ENCODE data around the gene TPP1.
A peak's percentile ranks its signal among the peaks of the same experiment; 100 is the strongest.

Gene TPP1

DNA sequence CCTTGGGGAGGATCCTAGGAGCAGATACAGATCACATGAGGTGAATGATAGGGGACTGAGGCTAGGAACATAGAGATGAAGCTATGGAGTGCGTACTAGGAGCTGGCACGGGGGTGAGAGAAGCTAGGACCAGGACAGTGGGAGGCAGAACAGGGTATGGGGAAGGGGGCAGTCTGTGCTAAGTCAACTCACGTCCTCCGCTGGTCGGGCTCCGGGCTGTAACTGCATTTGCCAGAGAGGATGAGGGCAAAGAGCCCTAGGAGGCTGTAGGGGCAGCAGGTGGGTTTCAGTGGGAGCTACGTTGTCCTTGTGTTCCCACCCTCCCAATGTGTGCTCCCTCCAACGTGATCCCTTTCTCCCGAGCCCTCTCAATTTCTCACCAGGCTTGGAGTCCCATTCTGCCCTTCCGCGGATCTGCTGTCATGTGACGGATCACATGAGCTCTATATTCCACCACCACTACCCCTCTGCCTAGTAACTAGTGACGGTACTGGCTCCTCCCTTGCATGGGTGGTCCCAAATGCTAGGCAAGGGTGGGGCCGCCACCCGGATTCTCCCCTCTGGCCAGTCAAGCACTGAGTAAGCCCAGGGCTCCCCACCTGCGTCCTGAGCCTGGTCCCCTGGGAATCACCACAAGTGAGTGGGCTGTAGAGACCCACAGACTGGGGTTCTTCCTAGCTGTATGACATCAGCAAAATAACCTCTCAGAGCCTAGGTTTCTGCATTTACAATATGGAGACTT lies at the start of gene TPP1:
TPP1 (minus strand) TSS at position 419 of the 742 bp plus-strand sequence; CDS start at position 397, 22 bp downstream.
- DNase-seq (ENCODE audit: low spot score) = peak; percentile 94

DNA sequence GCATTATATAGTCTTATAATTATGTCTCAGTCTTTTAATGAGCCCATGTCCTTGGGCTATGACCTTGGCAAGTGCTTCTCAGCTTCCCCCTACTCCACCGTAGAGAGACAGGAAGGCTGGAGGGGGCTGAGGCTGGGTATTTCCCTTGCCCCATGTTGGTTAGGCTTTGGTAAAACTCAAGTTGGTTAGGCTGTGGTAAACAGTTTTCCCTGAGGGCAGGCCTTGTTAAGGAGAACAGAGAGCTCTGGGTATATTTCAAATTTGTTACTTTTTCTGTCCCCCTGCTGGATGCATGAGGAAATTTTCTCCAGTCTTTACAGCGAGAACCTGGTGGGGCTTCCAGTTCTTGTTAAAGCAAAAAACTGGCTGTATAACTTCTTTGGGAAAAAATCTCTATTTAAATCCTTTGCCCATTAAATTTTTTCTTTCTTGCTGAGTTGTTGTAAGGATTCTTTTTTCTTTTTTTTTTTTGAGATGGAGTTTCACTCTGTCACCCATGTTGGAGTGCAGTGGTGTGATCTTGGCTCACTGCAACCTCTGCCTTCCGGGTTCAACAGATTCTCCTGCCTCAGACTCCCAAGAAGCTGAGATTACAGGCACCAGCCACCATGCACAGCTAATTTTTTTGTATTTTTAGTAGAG lies 48.6 kb upstream of the TPP1 start:
- DNase-seq (ENCODE audit: low spot score) = peak; percentile 55

DNA sequence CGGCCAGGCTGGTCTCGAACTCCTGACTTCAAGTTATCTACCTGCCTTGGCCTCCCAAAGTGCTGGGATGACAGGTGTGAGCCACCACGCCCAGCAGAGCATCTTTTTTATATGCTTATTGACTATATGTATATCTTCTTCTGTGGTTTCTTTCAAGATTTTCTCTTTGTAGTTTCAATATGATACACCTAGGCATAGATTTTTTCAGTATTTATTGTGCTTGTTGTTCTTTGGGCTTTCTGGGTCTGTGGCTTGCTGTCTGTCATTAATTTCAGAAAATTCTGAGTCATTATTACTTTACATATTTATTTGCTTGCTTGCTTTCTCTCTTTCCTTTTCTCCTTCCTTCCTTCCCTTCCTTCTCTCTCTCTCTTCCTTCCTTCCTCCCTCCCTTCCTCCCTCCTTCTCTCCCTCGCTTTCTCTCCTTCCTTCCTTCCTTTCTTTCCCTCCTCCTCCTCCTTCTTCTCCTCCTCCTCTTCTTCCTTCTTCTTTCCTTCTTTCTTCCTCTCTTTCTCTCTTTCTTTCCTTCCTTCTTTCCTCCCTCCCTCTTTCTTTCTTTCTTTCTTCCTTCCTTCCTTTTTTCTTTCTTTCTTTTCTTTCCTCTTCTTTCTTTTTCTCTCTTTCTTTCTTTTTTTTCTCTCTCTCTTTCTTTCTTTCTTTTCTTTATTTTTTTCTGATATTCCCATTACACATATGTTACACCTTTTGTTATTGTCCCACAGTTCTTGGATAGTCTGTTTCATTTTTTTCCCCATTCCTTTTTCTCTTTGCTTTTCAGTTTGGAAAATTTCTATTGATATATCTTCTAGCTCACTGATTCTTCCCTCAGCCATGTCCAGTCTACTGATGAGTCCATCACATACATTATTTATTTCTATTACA lies 47.3 kb upstream of the TPP1 start:
- no peak for DNase-seq (ENCODE audit: low spot score)

DNA sequence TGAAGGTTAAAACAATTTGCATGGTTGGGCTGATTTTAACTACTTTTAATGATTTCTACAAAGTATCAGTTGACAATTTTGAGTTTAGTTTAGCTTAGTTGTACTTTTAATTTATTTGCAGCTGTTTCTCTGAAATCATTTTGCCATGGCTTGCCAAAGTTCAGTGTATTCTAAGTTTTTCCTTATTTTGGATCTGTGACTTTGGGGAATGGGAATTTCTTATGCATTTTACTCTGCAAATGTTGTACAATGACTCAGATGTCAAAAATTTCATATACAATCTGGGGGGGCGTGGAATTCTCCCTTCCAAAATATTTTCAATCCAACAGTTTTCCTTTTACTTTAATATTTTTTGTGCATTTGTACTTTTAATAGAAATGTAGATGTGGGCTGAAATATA lies 45.3 kb upstream of the TPP1 start:
- DNase-seq (ENCODE audit: low spot score) = no peak

DNA sequence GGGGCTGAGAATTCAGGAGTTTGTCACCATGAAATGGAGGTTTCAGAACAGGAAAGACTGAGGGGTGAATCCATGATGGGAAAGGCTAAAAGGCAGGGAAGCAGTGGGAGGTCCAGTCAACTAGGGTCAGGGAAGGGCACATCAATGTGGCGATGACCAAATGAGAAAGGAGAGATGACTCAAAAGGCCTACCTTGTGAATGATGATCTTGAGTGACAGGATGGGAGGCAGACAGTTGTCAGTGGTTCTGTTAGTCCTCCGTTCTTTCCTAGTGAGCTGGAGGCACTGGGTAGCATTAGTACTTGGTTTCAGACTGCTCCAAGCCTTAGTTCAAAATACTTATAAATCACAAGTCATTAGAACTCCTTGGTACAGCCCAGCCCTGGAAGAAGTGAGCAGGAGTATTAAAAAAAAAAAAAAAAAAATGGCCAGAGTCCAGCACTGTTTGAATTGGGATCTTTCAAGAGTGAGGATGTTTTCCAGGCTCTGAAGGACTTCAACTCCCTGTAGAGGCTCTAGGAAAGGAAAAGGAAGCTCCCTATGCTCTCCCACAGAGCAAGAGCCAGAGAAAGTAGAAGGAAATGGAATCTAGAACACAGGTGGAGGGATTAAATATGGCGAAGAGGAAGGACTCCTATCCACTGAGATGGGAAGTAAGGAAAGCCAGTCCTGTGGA lies 44.7 kb upstream of the TPP1 start:
- no peak for DNase-seq (ENCODE audit: low spot score)

DNA sequence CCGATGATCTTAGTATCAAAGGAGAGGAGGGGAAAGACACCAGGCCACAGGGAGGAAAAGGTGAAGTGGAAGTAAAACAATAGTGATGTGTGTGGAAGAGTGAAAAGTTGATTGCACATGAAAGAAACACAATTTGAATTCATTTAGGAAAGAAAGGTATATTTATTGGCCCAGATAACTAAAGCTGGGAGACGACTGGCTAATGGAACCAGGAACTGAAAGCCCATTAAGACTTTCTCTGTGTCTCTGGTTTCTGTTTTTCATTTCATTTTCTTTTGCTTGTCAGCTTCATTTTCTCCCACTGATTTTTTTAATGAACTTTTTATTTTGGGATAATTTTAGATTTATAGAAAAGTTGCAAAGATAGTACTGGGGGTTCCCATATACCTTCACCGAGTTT lies 41.5 kb upstream of the TPP1 start:
- DNase-seq (ENCODE audit: low spot score) = no peak

DNA sequence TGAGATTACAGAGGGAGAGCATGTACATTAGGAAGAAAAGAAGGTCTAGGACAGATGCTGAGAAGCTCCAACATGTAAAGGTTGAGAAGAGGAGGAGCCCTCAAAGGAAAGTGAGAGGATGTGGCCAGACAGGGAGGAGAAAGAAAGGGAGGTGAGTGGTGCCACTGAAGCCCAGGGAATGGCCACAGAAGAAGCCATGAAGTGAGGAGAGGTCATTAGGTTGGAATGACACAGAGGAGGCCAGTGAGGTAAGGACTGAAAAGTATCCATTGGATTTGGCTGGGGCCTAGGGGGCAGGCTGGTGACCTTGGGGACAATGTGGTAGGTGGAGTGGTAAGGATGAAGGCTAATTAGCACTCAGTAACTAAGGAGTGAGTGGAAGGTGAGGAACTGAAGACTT lies 39.4 kb upstream of the TPP1 start:
- no peak for DNase-seq (ENCODE audit: low spot score)

DNA sequence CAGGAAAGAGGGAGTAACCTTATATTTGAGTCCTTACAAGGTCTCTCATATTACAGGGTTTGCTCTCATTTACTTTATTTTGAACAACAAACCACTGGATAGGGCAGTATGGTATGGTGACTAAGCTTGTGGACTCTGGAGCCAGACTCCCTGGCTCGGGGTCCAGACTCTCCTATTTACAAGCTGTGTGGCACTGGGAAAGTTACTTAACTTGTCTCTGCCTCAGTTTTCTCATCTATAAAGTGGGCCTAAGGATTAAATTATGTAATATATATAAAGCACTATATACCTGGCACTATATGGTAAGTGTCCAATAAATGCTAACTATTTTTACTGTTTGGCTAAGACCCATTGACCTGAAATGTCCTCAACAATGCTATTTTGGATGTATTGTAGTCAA lies 38.1 kb upstream of the TPP1 start:
- DNase-seq (ENCODE audit: low spot score) = no peak

DNA sequence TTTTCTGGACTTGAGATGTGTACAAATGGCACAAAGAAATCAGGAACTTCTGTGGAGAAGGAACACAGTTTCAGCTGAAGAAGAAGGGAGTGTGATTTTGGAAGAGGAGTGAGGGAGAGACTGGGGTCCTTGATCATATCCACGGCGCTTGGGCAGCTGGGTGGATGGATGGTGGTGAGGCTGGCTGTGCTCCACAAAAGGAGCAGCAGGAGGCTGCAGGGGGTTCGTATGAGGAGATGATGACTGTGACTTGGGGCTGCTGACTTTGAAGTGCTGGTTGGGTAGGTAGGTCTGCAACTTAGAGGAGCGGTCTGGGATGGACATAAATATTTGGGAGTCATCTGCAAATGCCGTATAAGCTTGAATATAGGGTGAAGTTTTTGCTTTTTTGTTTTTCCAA lies 37.7 kb upstream of the TPP1 start:
- no peak for DNase-seq (ENCODE audit: low spot score)

DNA sequence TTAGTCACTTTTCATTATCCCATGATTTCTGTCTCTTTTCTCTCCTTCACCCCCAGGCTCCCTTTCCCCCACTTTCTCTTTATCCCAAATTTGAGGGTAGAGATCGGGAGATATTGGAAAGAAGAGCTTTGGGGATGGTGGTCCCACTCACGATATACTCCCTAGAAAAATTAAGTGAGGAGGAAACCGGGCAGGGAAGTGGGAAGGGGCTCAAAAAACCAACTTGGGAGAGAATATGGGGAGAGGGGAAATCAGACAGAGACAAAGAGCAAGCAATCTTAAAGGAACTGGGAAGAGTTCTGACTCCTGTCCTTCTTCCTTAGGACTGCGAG lies 37.3 kb upstream of the TPP1 start:
- no peak for DNase-seq (ENCODE audit: low spot score)

DNA sequence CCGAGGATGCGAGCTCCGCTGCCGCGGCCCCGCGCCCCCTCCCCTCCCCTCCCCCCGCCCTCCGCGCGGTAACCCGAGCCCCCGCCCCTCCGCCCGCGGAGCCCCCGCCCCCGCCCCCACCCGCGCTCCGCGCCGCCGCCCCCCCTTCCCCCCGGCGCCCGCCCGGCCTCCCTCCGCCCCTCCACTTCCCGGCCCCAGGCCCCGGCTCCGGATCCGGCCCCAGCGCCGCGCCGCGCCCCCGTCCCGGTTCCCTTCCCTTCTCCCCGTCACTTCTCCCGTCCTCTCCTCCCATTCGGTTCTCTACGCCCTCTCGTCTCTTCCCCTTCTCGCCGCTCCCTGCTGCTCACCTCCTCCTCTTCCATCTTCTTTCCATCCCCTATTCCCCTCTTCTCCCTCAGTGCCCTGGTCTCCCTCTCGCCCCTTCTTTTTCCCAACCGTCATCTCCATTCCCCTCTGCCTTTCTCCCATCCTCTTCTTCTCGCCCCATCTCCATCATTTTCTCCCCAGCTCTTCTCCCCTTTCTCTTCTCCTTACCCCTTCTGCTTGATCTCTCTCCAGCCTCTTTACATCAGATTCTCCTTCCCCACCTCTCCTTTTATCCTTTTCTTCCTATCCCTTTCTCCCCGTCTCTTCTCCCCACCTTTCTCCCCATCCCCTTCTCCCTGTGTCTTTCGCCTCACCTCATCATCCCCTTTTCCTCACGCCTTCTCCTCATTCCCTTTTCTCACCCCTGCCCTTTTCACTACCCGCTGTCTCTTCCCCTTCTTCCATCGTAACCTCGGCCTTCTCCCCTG lies 36.8 kb upstream of the TPP1 start, which contains the start of gene DCHS1:
DCHS1 (minus strand) TSS at position 20 of the 794 bp plus-strand sequence. CDS start 14,196 bp downstream, outside the sequence.
- DNase-seq (ENCODE audit: low spot score) = no peak

DNA sequence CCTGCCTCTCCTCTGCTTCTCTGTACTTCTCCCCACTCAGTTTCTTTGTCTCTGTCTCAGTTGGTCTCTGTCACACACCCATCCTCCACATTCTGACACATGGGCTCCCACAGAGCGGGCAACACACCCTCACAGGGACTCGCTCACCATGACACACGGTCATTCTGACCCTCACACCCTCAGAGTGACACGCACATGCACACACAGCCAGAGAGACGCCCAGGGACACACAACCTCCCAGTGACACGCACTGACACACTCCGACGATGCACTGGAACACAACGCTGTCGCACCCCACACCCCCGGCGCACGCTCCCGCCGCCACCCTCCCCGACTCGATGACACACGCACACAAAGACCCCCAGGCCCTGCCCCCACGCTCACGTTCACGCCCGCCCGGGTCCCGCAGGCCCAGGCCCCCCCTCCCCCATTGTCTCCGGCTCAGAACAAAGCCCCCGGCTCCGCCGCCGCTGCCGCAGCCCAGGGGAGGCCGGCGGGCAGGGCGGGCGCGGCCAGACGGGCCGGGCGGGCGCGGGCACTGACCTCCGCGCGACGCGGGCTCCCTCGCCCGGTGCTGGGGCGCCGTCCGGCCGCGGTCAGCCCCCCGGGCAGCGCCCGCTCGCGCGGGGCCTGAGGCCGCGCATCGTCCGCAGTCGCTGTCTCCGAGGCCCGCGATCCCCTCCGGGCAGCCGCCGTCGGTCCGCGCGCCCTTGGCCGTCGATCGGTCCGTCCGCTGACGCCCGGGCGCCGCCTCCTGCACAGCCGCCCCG lies 36.0 kb upstream of the TPP1 start:
- no peak for DNase-seq (ENCODE audit: low spot score)

DNA sequence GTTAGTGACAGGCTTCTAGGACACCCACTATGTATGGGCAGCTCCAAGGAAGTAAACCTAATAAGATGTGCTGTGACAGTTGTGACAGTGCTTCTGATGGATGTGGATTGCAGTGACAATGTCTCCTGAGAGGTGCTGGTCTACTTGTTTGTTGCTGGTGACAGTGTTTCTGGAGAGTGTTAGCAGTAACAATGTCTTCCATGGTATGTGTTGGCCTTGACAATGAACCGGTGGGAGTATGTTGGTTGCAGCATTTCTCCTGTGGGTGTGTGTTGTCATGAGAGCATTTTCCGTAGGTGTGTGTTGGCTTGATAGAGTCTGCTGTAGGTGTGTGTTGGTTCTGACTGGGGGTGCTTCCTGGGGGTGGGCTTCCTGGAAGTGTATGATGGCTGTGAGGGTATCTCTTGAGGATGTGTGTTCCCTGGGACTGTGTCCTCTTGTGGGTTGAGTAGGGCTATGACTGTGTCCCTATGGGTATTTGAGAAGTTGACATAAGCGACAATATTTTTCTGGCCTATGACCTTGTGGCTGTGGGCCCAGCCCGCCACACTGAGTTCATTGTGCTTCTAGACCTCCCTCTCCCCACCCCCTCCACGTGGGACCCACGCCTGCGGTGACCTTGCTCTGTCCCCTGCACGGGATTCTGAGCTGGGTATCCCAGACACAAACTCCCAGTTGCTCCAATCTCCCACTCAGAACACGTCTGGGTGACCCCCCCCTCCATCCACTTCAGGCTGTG lies 35.2 kb upstream of the TPP1 start:
- DNase-seq (ENCODE audit: low spot score) = no peak

DNA sequence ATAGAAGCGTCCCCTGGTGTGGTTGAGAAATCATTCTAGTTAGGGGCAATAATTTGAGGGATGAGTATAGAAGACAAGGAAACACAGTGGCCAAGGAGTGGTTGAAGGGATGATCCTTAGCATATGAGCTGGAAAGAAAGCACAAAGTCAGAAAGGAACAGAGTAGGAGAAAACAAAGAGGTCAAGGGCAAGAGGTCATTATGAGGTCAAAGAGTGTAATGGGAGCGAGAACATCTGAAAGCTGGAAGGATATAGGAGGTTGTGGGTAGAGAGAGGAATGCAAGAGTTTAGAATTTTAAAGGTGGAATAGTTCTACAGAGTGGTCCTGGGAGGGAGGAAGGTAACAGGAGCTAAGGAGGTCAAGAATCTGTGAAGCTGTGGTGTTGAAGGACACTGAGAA lies 34.4 kb upstream of the TPP1 start:
- DNase-seq (ENCODE audit: low spot score) = no peak

DNA sequence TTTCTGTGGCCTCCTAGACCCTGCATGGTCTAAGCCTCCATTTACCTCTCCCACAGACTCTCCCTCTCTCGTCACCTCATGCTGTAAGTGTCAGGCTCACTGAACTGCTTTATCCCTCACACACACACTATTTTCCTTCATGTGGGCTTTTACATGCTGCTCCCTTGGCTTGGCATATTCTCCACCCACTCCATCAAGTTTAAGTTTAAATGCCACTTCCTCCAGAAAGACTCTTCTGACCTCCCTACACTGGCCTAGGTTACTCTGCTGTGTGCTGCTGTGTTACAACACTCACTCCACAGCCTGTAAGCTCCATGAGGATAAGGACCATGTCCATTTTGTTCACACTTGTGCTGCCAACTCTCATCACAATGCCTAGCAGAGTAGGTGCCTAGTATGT lies 33.9 kb upstream of the TPP1 start:
- no peak for DNase-seq (ENCODE audit: low spot score)

DNA sequence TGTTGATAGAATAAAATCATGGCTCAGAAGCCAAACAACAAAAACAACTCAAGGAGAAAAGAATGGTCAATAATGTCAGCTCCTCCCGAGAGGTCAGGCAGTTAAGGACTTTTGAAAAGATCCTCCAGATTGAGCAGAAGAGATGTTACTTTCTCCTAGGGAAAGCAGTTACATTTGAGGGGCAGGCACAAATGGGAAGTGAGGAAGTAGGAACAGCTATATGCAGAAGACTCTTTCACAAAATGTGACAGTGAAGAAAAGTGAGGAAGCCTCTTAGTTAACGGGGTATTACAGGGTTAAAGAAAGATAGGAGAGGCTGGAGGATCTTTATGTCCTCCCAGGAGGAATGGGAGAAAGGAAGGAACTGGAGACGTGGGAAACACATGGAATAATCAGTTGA lies 33.0 kb upstream of the TPP1 start:
- no peak for DNase-seq (ENCODE audit: low spot score)

DNA sequence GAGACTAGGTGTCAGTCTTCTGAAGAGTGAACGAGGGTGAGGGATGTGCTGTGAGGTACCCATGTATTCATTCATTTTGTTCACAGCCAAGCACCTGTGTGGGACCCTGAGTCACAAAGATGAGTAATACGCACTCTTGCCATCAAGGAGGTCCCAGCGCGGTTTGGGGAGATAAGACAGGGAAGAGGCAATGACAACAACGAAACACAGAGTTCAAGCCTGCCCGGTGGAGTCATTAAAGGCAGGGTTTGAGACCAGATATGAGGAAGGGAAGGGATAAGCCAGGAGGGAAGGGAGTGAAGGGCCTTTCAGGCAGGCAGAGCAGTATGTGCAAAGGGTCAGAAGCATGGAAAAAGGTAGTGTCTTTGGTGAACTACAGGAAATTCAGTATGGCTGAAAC lies 31.8 kb upstream of the TPP1 start:
- DNase-seq (ENCODE audit: low spot score) = peak; percentile 52

DNA sequence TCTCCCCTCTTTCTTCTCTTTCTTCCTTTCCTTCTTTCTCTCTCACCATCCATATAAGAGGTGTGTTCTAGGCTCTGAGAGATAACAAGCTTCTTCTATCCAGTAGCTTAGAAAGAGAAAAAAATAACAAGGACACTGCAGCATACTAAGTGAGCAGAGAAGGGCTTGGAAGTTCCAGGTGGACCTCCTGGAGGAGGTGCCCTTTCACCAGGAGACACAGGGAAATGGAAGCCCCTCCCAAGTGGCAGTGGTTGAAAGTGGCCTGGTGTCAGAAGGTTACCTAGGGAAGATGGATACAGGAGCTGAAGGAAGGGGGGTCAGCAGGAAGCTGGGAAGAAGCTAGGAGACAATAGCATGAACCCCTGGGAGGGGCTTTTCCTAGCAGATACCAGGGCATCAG lies 30.9 kb upstream of the TPP1 start:
- no peak for DNase-seq (ENCODE audit: low spot score)

DNA sequence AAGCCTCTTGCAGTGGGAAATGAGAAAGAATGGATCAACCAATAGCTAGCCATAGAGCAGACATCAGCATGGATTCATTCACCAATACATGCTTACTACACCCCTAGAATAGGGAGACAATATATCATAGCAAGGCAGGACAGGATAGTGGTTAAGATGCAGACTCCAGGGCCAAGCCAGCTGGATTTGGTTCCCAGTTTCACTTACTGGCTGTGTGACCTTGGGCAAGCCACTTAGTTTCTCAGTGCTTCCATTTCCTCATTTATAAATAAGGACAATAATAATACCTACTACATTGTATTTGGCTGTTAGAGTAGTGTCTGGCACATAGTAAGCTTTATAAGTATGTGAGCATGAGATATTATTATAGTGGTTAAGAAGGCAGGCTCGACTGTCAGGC lies 29.3 kb upstream of the TPP1 start:
- DNase-seq (ENCODE audit: low spot score) = no peak

DNA sequence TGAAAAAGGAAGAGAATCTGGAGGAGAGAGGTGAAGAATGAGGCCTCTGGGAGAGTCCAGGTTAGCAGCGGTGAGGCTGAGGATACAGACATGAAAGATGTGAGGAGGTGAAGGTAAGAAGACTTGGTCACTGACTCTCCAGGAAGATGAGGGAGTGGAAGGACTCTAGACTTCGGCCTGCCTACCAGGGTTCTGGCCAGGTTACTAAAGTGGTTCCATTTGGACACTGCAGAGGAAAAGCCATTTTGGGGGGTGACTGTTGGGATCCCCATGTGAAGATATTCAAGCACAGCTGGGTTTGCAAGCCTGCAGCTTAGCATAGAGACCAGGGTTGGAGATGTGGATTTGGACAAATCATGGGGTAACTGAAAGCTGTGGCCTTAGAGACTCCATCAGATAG lies 28.6 kb upstream of the TPP1 start:
- DNase-seq (ENCODE audit: low spot score) = no peak

All from RKO (cell line).